ENCODE results near the gene PRPF38B.
A peak's percentile ranks its signal among the peaks of the same experiment; 100 is the strongest.
"Not testable (repeated sequence)": the region's sequence is repeated elsewhere in the genome, so short reads cannot be mapped to it uniquely, and the experiment has no call there.

The PRPF38B gene

DNA sequence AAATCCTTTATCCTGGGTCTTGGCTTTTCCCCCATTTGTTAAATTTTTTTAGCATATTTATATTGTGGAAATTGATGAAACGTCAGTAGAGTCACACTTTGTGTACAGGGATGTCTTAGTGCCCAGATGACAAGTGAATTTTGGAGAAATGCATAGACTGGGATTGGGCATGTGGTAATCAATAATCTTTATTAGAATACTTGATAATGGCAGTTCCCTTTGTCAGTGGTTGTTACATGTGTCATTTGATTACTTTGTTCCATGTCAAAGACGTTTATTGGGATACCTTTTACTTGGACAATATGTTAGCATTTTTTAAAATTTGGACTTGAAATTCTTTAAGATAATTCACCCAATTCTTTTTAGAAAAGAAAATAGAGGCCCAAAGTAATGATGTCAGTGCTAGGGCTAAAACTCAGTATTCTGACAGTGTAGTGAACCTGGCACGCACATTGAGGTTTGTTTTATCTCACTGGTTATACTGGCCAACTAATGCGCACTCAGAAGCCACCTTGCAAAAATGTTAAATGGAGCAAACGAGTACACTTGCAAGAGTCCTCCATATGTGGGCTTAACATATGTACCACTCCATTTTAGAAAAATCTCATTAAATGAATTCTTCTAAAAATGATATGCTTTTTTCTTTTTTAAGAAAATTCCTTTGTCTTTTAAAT is 9.2 kb downstream of the PRPF38B start:
- TF ChIP-seq, protein P1, sequence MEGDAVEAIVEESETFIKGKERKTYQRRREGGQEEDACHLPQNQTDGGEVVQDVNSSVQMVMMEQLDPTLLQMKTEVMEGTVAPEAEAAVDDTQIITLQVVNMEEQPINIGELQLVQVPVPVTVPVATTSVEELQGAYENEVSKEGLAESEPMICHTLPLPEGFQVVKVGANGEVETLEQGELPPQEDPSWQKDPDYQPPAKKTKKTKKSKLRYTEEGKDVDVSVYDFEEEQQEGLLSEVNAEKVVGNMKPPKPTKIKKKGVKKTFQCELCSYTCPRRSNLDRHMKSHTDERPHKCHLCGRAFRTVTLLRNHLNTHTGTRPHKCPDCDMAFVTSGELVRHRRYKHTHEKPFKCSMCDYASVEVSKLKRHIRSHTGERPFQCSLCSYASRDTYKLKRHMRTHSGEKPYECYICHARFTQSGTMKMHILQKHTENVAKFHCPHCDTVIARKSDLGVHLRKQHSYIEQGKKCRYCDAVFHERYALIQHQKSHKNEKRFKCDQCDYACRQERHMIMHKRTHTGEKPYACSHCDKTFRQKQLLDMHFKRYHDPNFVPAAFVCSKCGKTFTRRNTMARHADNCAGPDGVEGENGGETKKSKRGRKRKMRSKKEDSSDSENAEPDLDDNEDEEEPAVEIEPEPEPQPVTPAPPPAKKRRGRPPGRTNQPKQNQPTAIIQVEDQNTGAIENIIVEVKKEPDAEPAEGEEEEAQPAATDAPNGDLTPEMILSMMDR (IDR thresholded peaks at IDR 0.05; ENCODE audit: insufficient read depth, low read length, poor library complexity, severe bottlenecking) = no peak
- peaks cover 11% of the 10 kb centered on the region for H3K36me3 ChIP-seq (ENCODE audit: control insufficient read depth, insufficient read depth, low read length)
- DNase-seq (ENCODE audit: extremely low read depth, insufficient read length) = no peak
- no peaks in the 10 kb centered on the region for H3K27me3 ChIP-seq (replicated peaks; ENCODE audit: control insufficient read depth, insufficient read depth, low read length)
- H3K4me3 ChIP-seq (replicated peaks; ENCODE audit: low read depth, low read length) = no peak overlapping the region

- H3K36me3 ChIP-seq (ENCODE audit: control insufficient read depth, insufficient read depth, low read length) = peaks cover 11% of the 10 kb centered on the region
- not testable (repeated sequence) for H3K4me3 ChIP-seq (replicated peaks; ENCODE audit: low read depth, low read length); H3K27me3 ChIP-seq (replicated peaks; ENCODE audit: control insufficient read depth, insufficient read depth, low read length); DNase-seq (ENCODE audit: extremely low read depth, insufficient read length)
Measured at GRCh38 chr1:108702109-108702508, 10.0 kb downstream of the PRPF38B start.

DNA sequence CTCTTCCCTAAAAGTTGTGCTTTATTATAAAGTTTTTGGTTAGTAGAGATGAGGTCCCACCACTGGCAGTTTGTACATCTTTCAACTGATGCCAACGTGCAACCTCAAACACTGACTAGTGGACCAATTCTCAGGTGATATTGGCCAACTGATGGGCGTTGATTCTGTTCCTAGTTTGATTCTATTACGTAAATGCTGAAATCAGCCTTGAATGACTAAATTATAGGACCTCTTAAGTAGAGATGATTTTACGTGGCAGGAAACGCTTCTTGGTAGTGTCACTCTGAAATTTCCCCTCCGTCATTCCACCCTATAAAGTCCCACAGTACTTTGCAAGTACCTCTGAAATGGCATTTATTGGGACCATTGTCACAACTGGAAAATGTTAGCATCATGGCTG is 11.8 kb downstream of the PRPF38B start:
- TF ChIP-seq, protein P1 (IDR thresholded peaks at IDR 0.05; ENCODE audit: insufficient read depth, low read length, poor library complexity, severe bottlenecking) = no peak
- no peaks in the 10 kb centered on the region for H3K27me3 ChIP-seq (replicated peaks; ENCODE audit: control insufficient read depth, insufficient read depth, low read length)
- no peak for DNase-seq (ENCODE audit: extremely low read depth, insufficient read length)
- H3K36me3 ChIP-seq (ENCODE audit: control insufficient read depth, insufficient read depth, low read length) = peaks cover 8% of the 10 kb centered on the region
- H3K4me3 ChIP-seq (replicated peaks; ENCODE audit: low read depth, low read length) = no peak overlapping the region

DNA sequence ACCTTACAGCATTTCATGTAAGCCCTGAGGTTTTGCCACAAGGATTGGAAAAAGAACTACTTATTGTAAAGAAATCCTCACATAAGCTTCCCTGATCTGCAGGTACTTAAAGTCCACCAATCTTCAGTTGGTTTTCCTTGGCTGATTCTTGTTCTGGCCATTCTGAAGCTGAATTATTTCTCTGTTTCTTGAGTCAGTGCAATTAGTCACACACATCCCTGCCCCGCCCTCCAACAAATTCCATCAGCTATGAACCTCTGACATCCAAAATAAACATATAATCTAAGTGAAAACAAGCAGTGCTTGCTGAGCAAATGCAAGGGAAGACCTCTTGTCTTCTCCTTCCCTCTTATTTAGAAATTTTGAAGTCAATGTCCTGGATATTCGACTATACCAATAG is 12.4 kb downstream of the PRPF38B start:
- TF ChIP-seq, protein P1 (IDR thresholded peaks at IDR 0.05; ENCODE audit: insufficient read depth, low read length, poor library complexity, severe bottlenecking) = no peak
- no peaks in the 10 kb centered on the region for H3K27me3 ChIP-seq (replicated peaks; ENCODE audit: control insufficient read depth, insufficient read depth, low read length)
- no peak for DNase-seq (ENCODE audit: extremely low read depth, insufficient read length)
- H3K4me3 ChIP-seq (replicated peaks; ENCODE audit: low read depth, low read length) = no peak overlapping the region
- peaks cover 2% of the 10 kb centered on the region for H3K36me3 ChIP-seq (ENCODE audit: control insufficient read depth, insufficient read depth, low read length)

DNA sequence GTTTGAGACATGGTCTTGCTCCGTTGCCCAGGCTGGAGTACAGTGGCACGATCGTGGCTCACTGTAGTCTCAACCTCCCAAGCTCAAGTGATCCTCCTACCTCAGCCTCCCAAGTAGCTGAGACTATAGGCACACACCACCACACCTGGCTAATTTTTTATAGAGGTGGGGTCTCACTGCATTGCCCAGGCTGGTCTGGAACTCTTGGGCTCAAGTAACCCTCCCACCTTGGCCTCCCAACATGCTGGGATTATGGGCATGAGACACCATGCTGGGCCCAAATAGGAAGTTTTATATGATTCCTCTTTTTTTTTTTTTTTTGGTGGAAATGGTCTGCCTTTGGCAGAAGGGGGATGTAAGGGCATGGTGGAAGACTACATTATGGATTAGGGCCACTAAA is 14.5 kb downstream of the PRPF38B start:
- H3K36me3 ChIP-seq (ENCODE audit: control insufficient read depth, insufficient read depth, low read length) = no peaks in the 10 kb centered on the region
- H3K27me3 ChIP-seq (replicated peaks; ENCODE audit: control insufficient read depth, insufficient read depth, low read length) = no peaks in the 10 kb centered on the region
- TF ChIP-seq, protein P1 (IDR thresholded peaks at IDR 0.05; ENCODE audit: insufficient read depth, low read length, poor library complexity, severe bottlenecking) = no peak
- DNase-seq (ENCODE audit: extremely low read depth, insufficient read length) = no peak
- H3K4me3 ChIP-seq (replicated peaks; ENCODE audit: low read depth, low read length) = no peak overlapping the region

- H3K4me3 ChIP-seq (replicated peaks; ENCODE audit: low read depth, low read length) = no peak overlapping the region
- no peak for DNase-seq (ENCODE audit: extremely low read depth, insufficient read length)
- no peaks in the 10 kb centered on the region for H3K27me3 ChIP-seq (replicated peaks; ENCODE audit: control insufficient read depth, insufficient read depth, low read length)
- TF ChIP-seq, protein P1 (IDR thresholded peaks at IDR 0.05; ENCODE audit: insufficient read depth, low read length, poor library complexity, severe bottlenecking) = peak; percentile 68
- no peaks in the 10 kb centered on the region for H3K36me3 ChIP-seq (ENCODE audit: control insufficient read depth, insufficient read depth, low read length)
Measured at GRCh38 chr1:108708691-108709660, 16.9 kb downstream of the PRPF38B start.

All from GM06990 (cell line).